ENCODE measurements around the gene CMPK1. TPM values are rescaled to one million over a fixed set of nuclear protein-coding genes. Genes with fewer than 3 reads are reported as not detected.
A peak's percentile ranks its signal among the peaks of the same experiment; 100 is the strongest.

The CMPK1 gene
- total and polyA plus RNA-seq, 2 donors (not counting 3 experiments of a cell fraction or from before 2014, with no cell fraction given) = 16.4 to 79.6 TPM

- Histone ChIP-seq H3K9me3 (replicated peaks; ENCODE audit: control insufficient read depth, insufficient read depth, low read length) (no peaks in the 10 kb centered on the region), H3K9ac (replicated peaks; ENCODE audit: extremely low read depth, insufficient read depth, low read length) (no peak overlapping the region), H3K4me2 (ENCODE audit: insufficient read depth, low read length) (no peak overlapping the region), H3K4me3 (replicated peaks in 1 of 3; ENCODE audit: insufficient read depth in 1 of 3, low read depth in 1 of 3, low read length in 3 of 3) (no peak overlapping the region), H3K9me1 (replicated peaks; ENCODE audit: control insufficient read depth, extremely low read depth, insufficient read depth, low read length) (no peaks in the 10 kb centered on the region), H3K27ac (ENCODE audit: insufficient read depth, low read depth, low read length) (no peak overlapping the region), H3K4me1 (ENCODE audit: control insufficient read depth, extremely low read depth, insufficient read depth, low read length) (no peaks in the 10 kb centered on the region), H3K36me3 (ENCODE audit: control insufficient read depth in 2 of 2, extremely low read depth in 1 of 2, insufficient read depth in 2 of 2, low read length in 2 of 2) (no peaks in the 10 kb centered on the region), H3K27me3 (ENCODE audit: control insufficient read depth in 2 of 2, insufficient read depth in 2 of 2, low read length in 2 of 2) (peaks cover 40 to 57% of the 10 kb centered on the region in 2 experiments), H4K20me1 (replicated peaks; ENCODE audit: control insufficient read depth, extremely low read depth, insufficient read depth, low read length) (no peaks in the 10 kb centered on the region), H2AFZ (ENCODE audit: low read depth, low read length) (peak overlapping the region; percentile 77), H3K79me2 (ENCODE audit: control insufficient read depth, insufficient read depth, low read length) (no peaks in the 10 kb centered on the region)
- dilution Hi-C loops (cut with MboI; ENCODE audit: extremely low pct_ligation_motif_present, low sequenced_read_pairs) (no loop called here), intact Hi-C loops (cut with micrococcal nuclease) (no loop called here)
- DNase-seq (ENCODE audit: low read depth, low spot score) (peak; percentile 6), FAIRE-seq (no peak)
- BruUV-seq (replicated peaks) = no TSS peak
- POLR2A ChIA-PET = no interaction called here
- TF ChIP-seq GATA2 (IDR thresholded peaks at IDR 0.05; ENCODE audit: insufficient read depth, insufficient read length, low read depth, low read length) (no peak), JUN (IDR thresholded peaks at IDR 0.05; ENCODE audit: borderline replicate concordance, insufficient read depth, insufficient read length, low read depth) (no peak), EZH2 (IDR thresholded peaks at IDR 0.05; ENCODE audit: borderline replicate concordance, low read depth, low read length, severe bottlenecking) (peak; percentile 97)
- CTCF ChIA-PET = interaction anchor here (0.6 to 2.6 kb wide), 4 partner anchors 15 to 237 kb away, joined by 3 to 14 read pairs (median 3); partner anchors contain the start of gene CMPK1
Measured at GRCh38 chr1:47416319-47417169, 83.0 kb downstream of the CMPK1 start.

GRCh38 chr1:47417170-47418044 is 83.8 kb downstream of the CMPK1 start:
- H3K4me1 ChIP-seq (ENCODE audit: control insufficient read depth, extremely low read depth, insufficient read depth, low read length) = no peaks in the 10 kb centered on the region
- H3K27ac ChIP-seq (ENCODE audit: insufficient read depth, low read depth, low read length) = no peak overlapping the region
- ChIA-PET CTCF (interaction anchor here (0.6 to 2.6 kb wide), 8 partner anchors 15 to 309 kb away, joined by 3 to 14 read pairs (median 3); partner anchors contain the start of genes CMPK1 and FOXD2), POLR2A (no interaction called here)
- no peak for DNase-seq (ENCODE audit: low read depth, low spot score)
- no peaks in the 10 kb centered on the region for H3K9me1 ChIP-seq (replicated peaks; ENCODE audit: control insufficient read depth, extremely low read depth, insufficient read depth, low read length)
- no peak overlapping the region for H3K4me3 ChIP-seq (replicated peaks in 1 of 3; ENCODE audit: insufficient read depth in 1 of 3, low read depth in 1 of 3, low read length in 3 of 3)
- H3K4me2 ChIP-seq (ENCODE audit: insufficient read depth, low read length) = no peak overlapping the region
- H4K20me1 ChIP-seq (replicated peaks; ENCODE audit: control insufficient read depth, extremely low read depth, insufficient read depth, low read length) = no peaks in the 10 kb centered on the region
- intact Hi-C loops (cut with micrococcal nuclease) (no loop called here), dilution Hi-C loops (cut with MboI; ENCODE audit: extremely low pct_ligation_motif_present, low sequenced_read_pairs) (no loop called here)
- no peaks in the 10 kb centered on the region for H3K36me3 ChIP-seq (ENCODE audit: control insufficient read depth in 2 of 2, extremely low read depth in 1 of 2, insufficient read depth in 2 of 2, low read length in 2 of 2)
- H3K79me2 ChIP-seq (ENCODE audit: control insufficient read depth, insufficient read depth, low read length) = no peaks in the 10 kb centered on the region
- H3K9me3 ChIP-seq (replicated peaks; ENCODE audit: control insufficient read depth, insufficient read depth, low read length) = no peaks in the 10 kb centered on the region
- H3K9ac ChIP-seq (replicated peaks; ENCODE audit: extremely low read depth, insufficient read depth, low read length) = no peak overlapping the region
- no peak for FAIRE-seq
- H2AFZ ChIP-seq (ENCODE audit: low read depth, low read length) = no peak overlapping the region
- H3K27me3 ChIP-seq (ENCODE audit: control insufficient read depth in 2 of 2, insufficient read depth in 2 of 2, low read length in 2 of 2) = peaks cover 40 to 58% of the 10 kb centered on the region in 2 experiments
- TF ChIP-seq EZH2 (IDR thresholded peaks at IDR 0.05; ENCODE audit: borderline replicate concordance, low read depth, low read length, severe bottlenecking) = peak; percentile 80
- TF ChIP-seq MYC (IDR thresholded peaks at IDR 0.05; ENCODE audit: low read depth, low read length) = no peak
- BruUV-seq (replicated peaks) = no TSS peak
